SK-N-SH (cell line): ENCODE results near the gene PRDM11. TPM values are rescaled to one million over a fixed set of nuclear protein-coding genes. Genes with fewer than 3 reads are reported as not detected.

Experiments
- CTCF ChIA-PET: fragments of 300-600, 350-600 bp; formaldehyde crosslinking; extraction: SDS; loops from one replicate; lab custom pipeline; 2021; lab: Yijun Ruan, JAX
- POLR2A ChIA-PET: fragments of 350-600 bp; sonication (Branson Sonifier 250); formaldehyde crosslinking; extraction: SDS; loops from one replicate; lab custom pipeline; 2020; ENCODE audit warnings: antibody characterized with exemption, inconsistent platforms; lab: Yijun Ruan, JAX
- DNase-seq: peaks from one replicate; pipeline ENCODE4 v3.0.0; 2012
- H2AFZ ChIP-seq: fragments of 200-600 bp; sonication (generic); 2 replicates; pipeline ENCODE4 v1.8.1; 2016; ENCODE audit warnings: antibody characterized with exemption, mild to moderate bottlenecking, low read depth
- H3F3A ChIP-seq: fragments of 200-600 bp; sonication (generic); replicated peaks from 2 replicates; pipeline ENCODE3; 2016; ENCODE audit warnings: antibody characterized with exemption, mild to moderate bottlenecking; ENCODE audit not compliant: insufficient read depth
- H3K27ac ChIP-seq, 2 experiments: fragments of 200-500 bp in 1 of 2; fragments of 200-600 bp in 1 of 2; sonication (Bioruptor generic) in 1 of 2; sonication (generic), shearing (Covaris generic) in 1 of 2; 2 replicates each; pipeline versions ENCODE4 v1.5.1 to v1.6.1; 2014 to 2016; ENCODE audit warnings: low read depth in 2 of 2, inconsistent platforms in 1 of 2, low read length in 1 of 2, mild to moderate bottlenecking in 1 of 2, mixed read lengths in 1 of 2
- H3K27me3 ChIP-seq: fragments of 200-600 bp; sonication (generic), shearing (Covaris generic); 2 replicates; pipeline ENCODE4 v1.6.1; 2016; ENCODE audit warnings: mixed run types; ENCODE audit not compliant: insufficient read depth
- H3K36me3 ChIP-seq, 2 experiments: fragments of 200-500 bp in 1 of 2; fragments of 200-600 bp in 1 of 2; sonication (Bioruptor generic) in 1 of 2; sonication (generic) in 1 of 2; replicated peaks in 1 of 2; 2 replicates each; pipeline versions ENCODE3 to v1.5.1; 2014 to 2016; ENCODE audit warnings: low read length in 1 of 2, mild to moderate bottlenecking in 1 of 2; ENCODE audit not compliant: insufficient read depth in 2 of 2, control insufficient read depth in 1 of 2
- H3K4me1 ChIP-seq, 2 experiments: fragments of 200-500 bp in 1 of 2; fragments of 200-600 bp in 1 of 2; sonication (Bioruptor generic) in 1 of 2; sonication (generic), shearing (Covaris generic) in 1 of 2; 2 replicates each; pipeline versions ENCODE4 v1.5.1 to v1.6.1; 2014 to 2016; ENCODE audit warnings: low read depth in 1 of 2, low read length in 1 of 2, mixed run types in 1 of 2; ENCODE audit not compliant: insufficient read depth in 2 of 2, control insufficient read depth in 1 of 2
- H3K4me2 ChIP-seq: fragments of 200-600 bp; sonication (generic), shearing (Covaris generic); 2 replicates; pipeline ENCODE4 v1.6.1; 2017; ENCODE audit warnings: mixed run types
- H3K4me3 ChIP-seq, 2 experiments: fragments of 200-500 bp in 1 of 2; fragments of 200-600 bp in 1 of 2; sonication (Bioruptor generic) in 1 of 2; sonication (generic), shearing (Covaris generic) in 1 of 2; 2 replicates each; pipeline versions ENCODE4 v1.5.1 to v1.8.1; 2014 to 2016; ENCODE audit warnings: low read depth in 2 of 2, inconsistent platforms in 1 of 2, low read length in 1 of 2, mild to moderate bottlenecking in 1 of 2, mixed read lengths in 1 of 2, moderate library complexity in 1 of 2
- H3K79me2 ChIP-seq: fragments of 200-600 bp; sonication (generic); 2 replicates; pipeline ENCODE4 v1.8.1; 2017; ENCODE audit warnings: mild to moderate bottlenecking; ENCODE audit not compliant: insufficient read depth
- H3K9ac ChIP-seq: fragments of 200-600 bp; sonication (generic); 2 replicates; pipeline ENCODE4 v1.6.1; 2017; ENCODE audit warnings: mixed run types
- H3K9me2 ChIP-seq: fragments of 200-600 bp; sonication (generic); 2 replicates; pipeline ENCODE4 v1.6.1; 2017; ENCODE audit warnings: mixed run types
- H3K9me3 ChIP-seq: fragments of 200-600 bp; sonication (generic); 2 replicates; pipeline ENCODE4 v1.6.1; 2017; ENCODE audit warnings: mixed run types, mild to moderate bottlenecking, moderate library complexity
- H4K20me1 ChIP-seq: fragments of 200-600 bp; sonication (generic); 2 replicates; pipeline ENCODE4 v1.6.1; 2017; ENCODE audit warnings: mild to moderate bottlenecking, mixed run types; ENCODE audit not compliant: insufficient read depth
- CHD2 ChIP-seq: fragments of 150-350 bp; IDR thresholded peaks from 2 replicates; pipeline ENCODE4 v1.6.1; 2018; ENCODE audit warnings: low read length; ENCODE audit not compliant: partially characterized antibody
- CTCF ChIP-seq: fragments of 200-600 bp; sonication (generic); IDR thresholded peaks from 2 replicates; pipeline ENCODE4 v1.6.1; 2017; ENCODE audit warnings: antibody characterized with exemption, mild to moderate bottlenecking, moderate library complexity
- ELF1 ChIP-seq: IDR thresholded peaks from 2 replicates; pipeline ENCODE4 v1.4.0; 2012
- FOSL2 ChIP-seq: IDR thresholded peaks from 2 replicates; pipeline ENCODE4 v1.4.0; 2012; ENCODE audit warnings: low read depth, mild to moderate bottlenecking, moderate library complexity, borderline replicate concordance
- FOXJ3 ChIP-seq: sonication (generic); formaldehyde crosslinking; IDR thresholded peaks from 2 replicates; pipeline ENCODE4 v1.5.1; 2020; ENCODE audit warnings: mild to moderate bottlenecking, missing genetic modification reagents
- FOXM1 ChIP-seq: IDR thresholded peaks from 2 replicates; pipeline ENCODE4 v1.4.0; 2012; ENCODE audit warnings: low read depth, mild to moderate bottlenecking
- IRF3 ChIP-seq: fragments of 150-350 bp; IDR thresholded peaks from 2 replicates; pipeline ENCODE4 v1.6.1; 2016; ENCODE audit warnings: mild to moderate bottlenecking, low read depth, low read length
- JUND ChIP-seq: IDR thresholded peaks from 2 replicates; pipeline ENCODE4 v1.4.0; 2012
- MEF2A ChIP-seq: IDR thresholded peaks from 2 replicates; pipeline ENCODE4 v1.4.0; 2012; ENCODE audit warnings: low read depth, borderline replicate concordance
- MXI1 ChIP-seq: IDR thresholded peaks from 2 replicates; pipeline ENCODE4 v1.6.1; 2012; ENCODE audit warnings: mild to moderate bottlenecking, low read depth, low read length, improper control_type of control experiment
- NRF1 ChIP-seq: IDR thresholded peaks from 2 replicates; pipeline ENCODE4 v1.6.1; 2012; ENCODE audit warnings: low read depth, mild to moderate bottlenecking, low read length
- PBX3 ChIP-seq: IDR thresholded peaks from 2 replicates; pipeline ENCODE4; 2012
- RCOR1 ChIP-seq: fragments of 150-350 bp; IDR thresholded peaks from 2 replicates; pipeline ENCODE4 v1.6.1; 2017; ENCODE audit warnings: antibody characterized with exemption, low read length
- RXRA ChIP-seq: IDR thresholded peaks from 2 replicates; pipeline ENCODE4 v1.4.0; 2012; ENCODE audit warnings: low read depth, mild to moderate bottlenecking, borderline replicate concordance
- TCF12 ChIP-seq: IDR thresholded peaks from 2 replicates; pipeline ENCODE4 v1.4.0; 2012
- WGBS: methylation state at CpG from one replicate; pipeline ENCODE4 v1.1.6; 2017; ENCODE audit warnings: low lambda C conversion rate; 5-methylcytosine and 5-hydroxymethylcytosine counted together
- polyA plus RNA-seq, 3 experiments: library from polyadenylated mRNA; depleted of rRNA; stranded (reverse); fragments of >200 nt; gene quantifications; 2 replicates each; pipeline ENCODE4 v1.2.3, GENCODE V29; 2012

Gene PRDM11
- polyA plus RNA-seq, 1 of the 3 experiments (the other 2 are of a cell fraction), result 4.5 TPM

- Histone ChIP-seq H3K4me2 (no peak overlapping the region), H3K27ac (no peak overlapping the region), H3K9me2 (no peaks in the 10 kb centered on the region), H3K79me2 (no peaks in the 10 kb centered on the region), H3K9ac (no peak overlapping the region), H3K27me3 (no peaks in the 10 kb centered on the region), H4K20me1 (no peaks in the 10 kb centered on the region), H3K4me1 (no peaks in the 10 kb centered on the region), H3K36me3 (no peaks in the 10 kb centered on the region), H3K9me3 (no peaks in the 10 kb centered on the region), H3F3A (peaks cover 4% of the 10 kb centered on the region), H2AFZ (no peak overlapping the region), H3K4me3 (no peak overlapping the region)
- WGBS, result 72% methylated on average over 1 of the region's 1 CpG
- CTCF ChIA-PET, result interaction anchor here (0.8 to 1.2 kb wide), 4 partner anchors 14 to 34 kb away, joined by 3 to 5 read pairs (median 3); no protein-coding TSS in a partner anchor
- DNase-seq, result no peak
- TF ChIP-seq FOXJ3 (CRISPR knock-in tag) (no peak), RCOR1 (no peak), FOSL2 (no peak), TCF12 (no peak), MXI1 (no peak), RXRA (no peak), IRF3 (no peak), ELF1 (no peak), CTCF (no peak), CHD2 (no peak), PBX3 (no peak), NRF1 (no peak), JUND (no peak), FOXM1 (no peak)
- POLR2A ChIA-PET, result no interaction called here
These were observed 120.2 kb downstream of the PRDM11 start for GRCh38 chr11:45266676-45267020.

GRCh38 chr11:45267052-45267451 is 120.6 kb downstream of the PRDM11 start:
- no peak overlapping the region for H3K27ac ChIP-seq
- WGBS, result 74% methylated on average over 14 of the region's 14 CpGs
- no peaks in the 10 kb centered on the region for H3K9me3 ChIP-seq
- no peaks in the 10 kb centered on the region for H3K36me3 ChIP-seq
- ChIA-PET POLR2A (no interaction called here), CTCF (interaction anchor here (1.2 kb wide), 1 partner anchor 16 kb away, joined by 5 read pairs; no protein-coding TSS in a partner anchor)
- peak; percentile 41 for TF ChIP-seq CTCF
- TF ChIP-seq MEF2A, result no peak
- H3K27me3 ChIP-seq, result no peaks in the 10 kb centered on the region
- peaks cover 4% of the 10 kb centered on the region for H3F3A ChIP-seq
- H3K4me3 ChIP-seq, result no peak overlapping the region
- H3K79me2 ChIP-seq, result no peaks in the 10 kb centered on the region
- no peaks in the 10 kb centered on the region for H4K20me1 ChIP-seq
- no peak overlapping the region for H2AFZ ChIP-seq
- no peak overlapping the region for H3K9ac ChIP-seq
- DNase-seq, result no peak
- no peak overlapping the region for H3K4me2 ChIP-seq
- no peaks in the 10 kb centered on the region for H3K9me2 ChIP-seq
- H3K4me1 ChIP-seq, result no peaks in the 10 kb centered on the region
